ENCODE data around the gene UBXN10. TPM values are rescaled to one million over a fixed set of nuclear protein-coding genes. Genes with fewer than 3 reads are reported as not detected.

Gene UBXN10
- total RNA-seq (2014; rRNA removed; shearing (Covaris generic)): not detected in 2 replicates

- no peak for DNase-seq (ENCODE audit: low read depth)
Measured at GRCh38 chr1:20185834-20186782, at the start of gene UBXN10, which contains the start of gene PLA2G2C. Gene UBXN10, plus strand, starts transcription at chr1:20186096. Its CDS starts 4,466 bp downstream, at chr1:20190562. Gene PLA2G2C, minus strand, starts transcription at chr1:20186518. Its CDS starts 9,155 bp downstream, at chr1:20177363.

GRCh38 chr1:20136249-20136648, 49.6 kb upstream of the UBXN10 start:
- no peak for DNase-seq (ENCODE audit: low read depth)

GRCh38 chr1:20137055-20137454, 48.8 kb upstream of the UBXN10 start:
- DNase-seq (ENCODE audit: low read depth): no peak

- DNase-seq (ENCODE audit: low read depth): no peak
Measured at GRCh38 chr1:20137604-20138003, 48.3 kb upstream of the UBXN10 start.

- DNase-seq (ENCODE audit: low read depth): no peak
Measured at GRCh38 chr1:20138346-20138745, 47.5 kb upstream of the UBXN10 start.

GRCh38 chr1:20138961-20139550, 46.8 kb upstream of the UBXN10 start, which contains the start of gene PLA2G2F:
Gene PLA2G2F, plus strand, starts transcription at chr1:20139323. Its CDS starts 105 bp downstream, at chr1:20139428.
- DNase-seq (ENCODE audit: low read depth): no peak

GRCh38 chr1:20139776-20140612, 45.9 kb upstream of the UBXN10 start:
- no peak for DNase-seq (ENCODE audit: low read depth)

- no peak for DNase-seq (ENCODE audit: low read depth)
Measured at GRCh38 chr1:20141001-20141400, 44.9 kb upstream of the UBXN10 start.

- DNase-seq (ENCODE audit: low read depth): no peak
Measured at GRCh38 chr1:20141466-20141865, 44.4 kb upstream of the UBXN10 start.

GRCh38 chr1:20142001-20142710, 43.7 kb upstream of the UBXN10 start:
- DNase-seq (ENCODE audit: low read depth): no peak

GRCh38 chr1:20143318-20143717, 42.6 kb upstream of the UBXN10 start:
- no peak for DNase-seq (ENCODE audit: low read depth)

- no peak for DNase-seq (ENCODE audit: low read depth)
Measured at GRCh38 chr1:20143734-20144565, 41.9 kb upstream of the UBXN10 start.

- DNase-seq (ENCODE audit: low read depth): no peak
Measured at GRCh38 chr1:20147846-20148570, 37.9 kb upstream of the UBXN10 start.

- no peak for DNase-seq (ENCODE audit: low read depth)
Measured at GRCh38 chr1:20148571-20149500, 37.1 kb upstream of the UBXN10 start.

GRCh38 chr1:20149601-20150325, 36.1 kb upstream of the UBXN10 start:
- no peak for DNase-seq (ENCODE audit: low read depth)

GRCh38 chr1:20150326-20150705, 35.6 kb upstream of the UBXN10 start:
- DNase-seq (ENCODE audit: low read depth): no peak

- DNase-seq (ENCODE audit: low read depth): no peak
Measured at GRCh38 chr1:20150969-20151368, 34.9 kb upstream of the UBXN10 start.

All from M059J (cell line).